ENCODE data around the gene BDP1.

- no peak for TF ChIP-seq CTCF (IDR thresholded peaks at IDR 0.05; ENCODE audit: low read length)
- TF ChIP-seq EZH2 (IDR thresholded peaks at IDR 0.05; ENCODE audit: borderline replicate concordance, low read length) = no peak
Observed at GRCh38 chr5:71588533-71588885, 133.1 kb downstream of the BDP1 start.
